ENCODE measurements around the gene NOXA1.

NOXA1 gene

DNA sequence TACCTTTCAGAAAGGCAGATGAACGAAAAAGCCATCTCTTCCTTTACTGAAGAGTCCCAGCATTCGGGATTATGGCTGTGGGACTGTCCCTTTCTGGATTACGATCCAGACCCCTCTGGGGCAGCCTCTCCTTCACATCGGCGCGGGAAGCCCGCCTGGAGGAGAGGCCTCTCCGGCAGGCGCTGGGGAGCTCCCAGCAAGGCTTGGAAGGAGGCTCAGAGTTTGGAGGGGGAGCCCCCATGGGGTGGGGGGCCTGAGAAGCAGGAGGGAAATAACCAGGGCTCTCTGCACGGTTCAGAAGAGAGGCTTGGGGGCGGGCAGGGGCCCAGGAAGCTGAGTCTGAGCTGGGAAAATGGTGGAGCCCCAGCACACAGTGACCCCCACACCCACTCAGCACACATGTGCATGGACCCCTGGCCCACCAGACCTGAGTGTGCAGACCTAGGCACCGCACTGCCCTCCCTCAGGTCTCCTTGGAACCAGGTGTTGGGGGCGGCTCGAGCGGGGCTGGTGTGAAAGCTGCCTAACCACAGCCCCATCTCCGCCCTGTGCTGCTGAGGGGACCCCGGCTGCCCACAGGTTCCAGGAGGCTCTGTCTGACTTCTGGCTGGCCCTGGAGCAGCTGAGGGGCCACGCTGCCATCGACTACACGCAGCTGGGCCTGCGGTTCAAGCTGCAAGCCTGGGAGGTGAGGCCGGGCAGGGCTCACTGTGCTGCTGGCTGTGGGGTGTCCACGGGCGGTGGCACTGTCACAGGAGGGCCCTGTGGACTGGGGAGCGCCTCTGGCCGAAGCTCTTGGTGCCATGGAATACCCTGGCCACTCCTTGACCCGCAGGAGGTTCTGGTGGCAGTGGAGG lies 4.5 kb downstream of the NOXA1 start:
- no peak for DNase-seq

DNA sequence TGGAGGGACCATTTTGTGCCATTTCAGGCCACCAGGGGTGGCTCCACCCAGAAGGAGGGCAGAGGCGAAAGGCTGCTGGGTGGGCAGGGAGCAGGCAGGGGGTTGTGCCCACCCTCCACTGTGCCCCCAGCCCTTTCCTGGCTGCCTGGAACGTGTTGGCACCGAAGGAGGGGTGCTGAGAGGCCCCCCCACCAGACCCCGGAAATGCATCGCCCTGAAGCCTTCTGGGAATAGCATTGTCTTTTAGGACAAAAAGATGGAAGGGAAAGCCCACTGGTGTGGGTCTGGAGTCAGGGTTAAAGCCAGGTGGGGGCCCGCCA lies 5.1 kb downstream of the NOXA1 start:
- no peak for DNase-seq

DNA sequence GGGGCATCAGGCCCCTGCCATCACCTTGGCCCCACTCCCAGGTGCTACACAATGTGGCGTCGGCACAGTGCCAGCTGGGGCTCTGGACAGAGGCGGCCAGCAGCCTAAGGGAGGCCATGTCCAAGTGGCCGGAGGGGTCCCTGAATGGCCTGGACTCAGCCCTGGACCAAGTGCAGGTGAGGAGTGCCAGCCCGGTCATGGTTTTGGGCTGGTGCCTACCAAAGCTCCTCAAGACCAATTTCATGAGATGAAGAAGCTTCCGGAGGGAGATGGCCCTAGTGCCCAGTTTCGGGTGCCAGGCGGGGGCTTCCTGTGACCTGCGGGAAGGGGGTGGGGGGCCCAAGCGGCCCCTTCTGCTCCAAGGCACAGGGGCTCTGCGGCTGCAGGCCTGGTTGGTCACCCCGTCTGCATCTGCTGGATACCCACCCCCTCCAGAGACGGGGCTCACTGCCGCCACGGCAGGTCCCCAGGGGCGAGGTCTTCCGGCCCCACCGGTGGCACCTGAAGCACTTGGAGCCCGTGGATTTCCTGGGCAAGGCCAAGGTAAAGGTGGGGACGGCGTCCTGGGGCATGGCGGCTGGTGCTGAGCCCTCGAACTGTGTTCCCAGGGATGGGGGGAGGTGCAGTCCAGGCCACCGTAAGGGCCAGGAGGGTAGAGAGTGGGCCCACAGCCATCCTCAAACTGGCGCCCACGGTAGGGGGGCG lies 5.8 kb downstream of the NOXA1 start:
- DNase-seq: no peak

DNA sequence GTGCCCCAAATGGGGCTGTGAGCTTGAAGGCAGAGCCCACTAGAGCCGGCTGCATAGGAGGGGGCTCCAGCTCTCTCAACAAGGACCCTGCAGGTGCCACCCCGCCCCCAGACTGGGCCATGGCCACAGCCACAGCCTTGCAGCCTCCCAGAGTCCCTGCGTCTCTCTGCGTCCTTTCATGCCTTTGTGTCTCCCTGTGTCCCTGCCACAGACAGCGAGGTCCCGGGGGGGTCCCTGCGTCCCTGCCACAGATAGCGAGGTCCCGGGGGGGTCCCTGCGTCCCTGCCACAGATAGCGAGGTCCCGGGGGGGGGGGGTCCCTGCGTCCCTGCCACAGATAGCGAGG lies 6.3 kb downstream of the NOXA1 start:
- no peak for DNase-seq

DNA sequence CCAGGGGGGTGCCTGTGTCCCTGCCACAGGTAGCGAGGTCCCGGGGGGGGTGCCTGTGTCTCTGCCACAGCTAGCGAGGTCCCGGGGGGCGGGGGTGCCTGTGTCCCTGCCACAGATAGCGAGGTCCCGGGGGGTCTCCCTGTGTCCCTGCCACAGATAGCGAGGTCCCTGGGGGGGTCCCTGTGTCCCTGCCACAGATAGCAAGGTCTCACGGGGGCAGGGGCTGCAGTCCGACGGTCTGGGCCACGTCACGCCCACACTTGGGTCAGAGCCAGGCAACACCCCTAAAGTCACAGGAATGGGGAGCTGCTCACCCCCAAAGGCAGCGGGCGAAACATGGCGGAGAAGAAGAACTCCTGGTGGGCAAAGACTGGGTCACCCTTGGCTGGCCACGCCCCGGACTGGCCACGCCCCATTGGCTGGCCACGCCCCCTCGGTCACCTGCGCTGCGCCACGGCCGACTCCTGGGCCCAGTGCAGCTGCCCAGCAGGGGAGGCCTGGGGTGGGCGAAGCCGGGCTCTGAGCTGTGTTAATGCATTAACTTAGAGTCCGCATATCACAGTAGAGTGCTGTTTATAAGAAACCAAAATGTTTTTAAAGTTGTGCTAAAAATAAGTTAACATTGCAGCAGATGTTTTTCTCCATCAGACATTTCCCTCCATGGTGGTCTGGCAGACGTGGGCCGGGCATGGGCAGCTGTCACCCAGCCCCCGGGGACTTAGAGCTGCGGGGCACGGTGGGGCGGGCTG lies 7.0 kb downstream of the NOXA1 start:
- no peak for DNase-seq

DNA sequence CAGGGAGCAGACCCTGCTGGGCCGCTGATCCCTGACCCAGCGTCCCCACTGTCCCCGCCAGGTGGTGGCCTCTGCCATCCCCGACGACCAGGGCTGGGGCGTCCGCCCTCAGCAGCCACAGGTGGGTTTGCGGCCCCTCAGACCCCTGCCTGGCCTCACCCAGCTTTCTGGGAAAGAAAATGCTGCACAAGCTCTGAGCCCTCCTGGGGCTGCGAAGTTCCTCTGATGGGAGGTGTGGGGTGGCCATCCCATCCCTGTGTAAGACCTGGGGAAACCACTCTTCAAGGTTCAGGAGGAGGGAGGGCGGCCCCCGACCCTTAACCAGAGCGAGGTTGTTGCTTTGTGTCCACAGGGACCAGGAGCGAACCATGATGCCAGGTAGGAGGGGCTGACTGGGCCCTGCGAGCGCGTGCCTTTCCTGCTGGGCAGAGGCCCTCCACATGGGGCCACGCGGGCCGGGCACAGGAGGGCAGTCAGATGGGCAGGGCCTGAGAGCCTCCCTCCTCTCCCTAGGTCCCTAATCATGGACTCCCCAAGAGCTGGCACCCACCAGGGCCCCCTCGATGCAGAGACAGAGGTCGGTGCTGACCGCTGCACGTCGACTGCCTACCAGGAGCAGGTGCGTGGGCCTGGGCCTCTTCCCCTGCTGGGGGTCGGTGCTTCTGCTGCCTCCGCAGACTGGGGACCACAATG lies 7.7 kb downstream of the NOXA1 start:
- DNase-seq: no peak

DNA sequence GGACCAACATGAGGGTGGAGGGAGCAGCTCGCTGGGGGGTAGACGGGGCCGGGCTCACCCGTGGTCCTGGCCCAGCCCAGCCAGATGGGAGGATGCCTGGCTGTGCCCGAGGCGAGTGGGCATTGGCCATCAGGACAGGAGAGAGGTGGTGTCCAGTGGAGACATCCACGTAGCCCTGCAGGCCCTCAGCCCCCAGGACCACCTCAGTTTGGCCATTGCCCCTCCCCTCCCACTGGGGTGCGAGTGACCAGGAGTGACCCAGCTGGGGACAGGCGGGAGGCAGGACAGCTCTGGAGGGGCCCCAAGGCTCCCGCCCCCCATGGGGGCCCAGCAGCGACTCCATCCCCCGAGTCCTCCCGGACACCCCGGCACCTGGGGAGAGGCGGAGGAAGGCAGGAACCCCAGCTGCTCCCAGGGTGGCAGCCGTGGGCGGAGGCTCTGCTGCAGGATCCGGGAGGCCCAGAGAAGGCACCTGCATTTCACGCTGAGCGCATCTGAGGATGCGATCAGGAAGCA lies 8.3 kb downstream of the NOXA1 start:
- no peak for DNase-seq

DNA sequence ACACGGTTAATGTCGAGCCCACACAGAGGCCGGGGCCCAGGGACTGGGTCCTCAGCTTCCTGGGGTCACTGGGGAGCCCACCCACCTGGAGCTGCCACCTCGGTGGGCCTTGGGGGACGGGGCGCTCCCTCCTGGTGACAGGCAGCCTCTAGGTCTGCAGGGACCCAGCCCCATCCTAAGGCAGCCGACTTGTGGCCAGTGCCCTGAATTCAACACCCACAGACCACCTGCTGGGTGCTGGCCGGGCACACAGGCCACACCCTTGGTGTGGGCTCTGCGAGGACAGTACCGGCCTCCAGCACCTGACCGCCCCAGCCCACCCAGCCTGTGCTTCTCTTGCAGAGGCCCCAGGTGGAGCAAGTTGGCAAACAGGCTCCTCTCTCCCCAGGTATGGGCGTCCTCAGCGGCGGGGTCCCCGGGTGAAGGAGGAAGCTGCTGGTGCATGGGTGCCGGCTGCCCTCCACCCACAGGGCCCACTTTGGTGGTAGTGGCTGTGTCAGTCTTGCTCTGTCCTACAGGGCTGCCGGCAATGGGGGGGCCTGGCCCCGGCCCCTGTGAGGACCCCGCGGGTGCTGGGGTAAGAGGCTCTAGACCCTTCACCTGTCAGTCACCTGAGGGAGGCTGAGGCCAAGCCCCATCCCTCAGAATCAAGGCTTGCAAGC lies 9.6 kb downstream of the NOXA1 start:
- DNase-seq: no peak

DNA sequence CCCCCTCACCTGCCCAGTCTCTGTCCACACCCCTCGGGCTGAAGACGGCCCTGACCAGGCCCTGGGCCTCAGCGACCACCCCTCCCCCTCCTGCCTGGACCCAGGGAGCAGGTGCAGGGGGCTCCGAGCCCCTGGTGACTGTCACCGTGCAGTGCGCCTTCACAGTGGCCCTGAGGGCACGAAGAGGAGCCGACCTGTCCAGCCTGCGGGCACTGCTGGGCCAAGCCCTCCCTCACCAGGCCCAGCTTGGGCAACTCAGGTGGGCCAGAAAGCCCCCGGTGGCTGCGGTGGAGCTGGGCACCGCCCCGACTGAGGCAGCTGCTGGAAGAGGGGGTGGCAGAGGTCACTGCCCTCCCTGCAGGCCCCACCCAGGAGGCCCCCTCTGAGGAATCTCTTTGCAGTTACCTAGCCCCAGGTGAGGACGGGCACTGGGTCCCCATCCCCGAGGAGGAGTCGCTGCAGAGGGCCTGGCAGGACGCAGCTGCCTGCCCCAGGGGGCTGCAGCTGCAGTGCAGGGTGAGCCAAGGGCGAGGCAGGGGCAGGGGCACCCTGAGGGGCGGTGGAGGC lies 10.2 kb downstream of the NOXA1 start:
- no peak for DNase-seq

DNA sequence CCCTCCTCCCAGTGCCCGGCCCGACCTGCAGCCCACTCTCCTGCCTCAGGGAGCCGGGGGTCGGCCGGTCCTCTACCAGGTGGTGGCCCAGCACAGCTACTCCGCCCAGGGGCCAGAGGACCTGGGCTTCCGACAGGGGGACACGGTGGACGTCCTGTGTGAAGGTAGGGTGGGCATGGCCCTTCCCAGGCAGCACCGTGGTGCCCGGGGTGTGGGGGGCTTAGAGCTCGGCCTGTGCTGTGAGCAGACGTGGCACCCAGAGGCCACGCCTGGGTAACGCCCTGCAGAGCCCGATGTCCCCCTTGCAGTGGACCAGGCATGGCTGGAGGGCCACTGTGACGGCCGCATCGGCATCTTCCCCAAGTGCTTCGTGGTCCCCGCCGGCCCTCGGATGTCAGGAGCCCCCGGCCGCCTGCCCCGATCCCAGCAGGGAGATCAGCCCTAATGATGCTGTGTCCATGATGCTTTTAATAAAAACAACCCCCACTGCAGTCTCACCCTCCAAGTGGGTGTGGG lies 10.8 kb downstream of the NOXA1 start:
- DNase-seq: no peak

DNA sequence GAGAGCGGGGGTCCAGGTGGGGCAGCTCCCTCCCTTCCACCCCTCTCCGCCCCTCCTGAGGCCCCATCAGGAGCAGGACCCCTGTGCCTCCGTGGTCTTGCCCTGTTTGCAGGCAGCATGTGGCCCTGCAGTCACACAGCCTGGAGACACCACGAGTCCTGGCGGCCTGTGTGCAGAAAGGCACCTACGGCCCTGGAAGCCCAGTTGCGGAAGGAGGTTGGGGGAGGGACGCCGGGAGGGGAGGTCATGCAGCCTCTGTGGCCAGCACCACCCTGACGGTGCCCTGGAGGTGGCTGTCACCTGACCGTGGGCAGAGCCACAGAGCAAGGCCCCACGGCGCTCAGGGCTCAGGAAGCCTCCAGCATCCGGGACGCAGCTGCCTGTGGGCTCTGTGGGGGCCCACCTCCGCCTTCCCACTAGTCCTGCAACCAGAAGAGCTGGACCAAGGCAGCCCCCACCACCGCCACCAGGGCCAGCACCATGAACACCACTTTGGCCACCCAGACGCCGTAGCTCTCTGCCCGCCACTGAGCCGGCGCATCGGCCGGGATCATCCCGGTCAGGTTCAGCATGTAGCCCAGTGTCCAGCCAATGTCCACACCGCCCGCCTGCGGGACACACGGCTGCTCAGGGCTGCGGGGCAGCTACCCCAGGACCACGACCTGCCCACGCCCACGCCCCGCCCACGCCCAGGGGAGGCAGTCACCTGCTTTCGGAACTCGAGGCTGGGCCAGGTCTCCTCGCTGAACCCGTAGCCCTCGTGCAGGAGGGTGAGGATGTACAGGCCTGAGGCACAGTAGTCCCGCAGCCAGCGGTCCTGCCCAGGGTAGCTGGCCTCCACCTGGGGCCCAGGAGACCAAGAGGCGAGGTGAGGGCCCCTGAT lies 11.5 kb downstream of the NOXA1 start:
- DNase-seq: no peak

DNA sequence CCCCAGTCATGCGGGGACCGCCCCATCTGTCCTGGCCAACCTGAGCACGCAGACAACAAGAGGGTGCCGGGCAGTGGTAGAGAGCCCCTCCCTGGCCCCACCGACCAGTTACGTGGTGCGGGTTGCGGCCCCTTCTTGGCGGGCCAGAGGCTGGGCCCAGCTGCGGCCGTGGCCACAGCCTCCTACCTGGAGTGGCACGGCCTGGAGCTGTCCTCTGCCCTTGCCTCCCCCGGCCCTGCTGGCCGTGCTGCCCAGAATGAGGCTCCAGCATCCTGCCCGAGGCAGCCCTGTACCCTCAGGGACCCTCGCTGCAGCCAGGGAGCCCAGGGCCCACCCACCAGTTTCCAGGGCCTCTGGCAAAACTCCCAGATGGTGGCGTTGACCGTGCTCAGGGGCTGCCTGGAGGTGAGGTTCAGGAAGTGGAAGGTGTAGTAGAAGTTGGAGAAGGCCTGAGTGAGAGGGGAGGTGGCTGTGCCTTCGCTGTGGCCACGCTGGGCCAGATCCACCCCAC lies 12.2 kb downstream of the NOXA1 start:
- DNase-seq: no peak

DNA sequence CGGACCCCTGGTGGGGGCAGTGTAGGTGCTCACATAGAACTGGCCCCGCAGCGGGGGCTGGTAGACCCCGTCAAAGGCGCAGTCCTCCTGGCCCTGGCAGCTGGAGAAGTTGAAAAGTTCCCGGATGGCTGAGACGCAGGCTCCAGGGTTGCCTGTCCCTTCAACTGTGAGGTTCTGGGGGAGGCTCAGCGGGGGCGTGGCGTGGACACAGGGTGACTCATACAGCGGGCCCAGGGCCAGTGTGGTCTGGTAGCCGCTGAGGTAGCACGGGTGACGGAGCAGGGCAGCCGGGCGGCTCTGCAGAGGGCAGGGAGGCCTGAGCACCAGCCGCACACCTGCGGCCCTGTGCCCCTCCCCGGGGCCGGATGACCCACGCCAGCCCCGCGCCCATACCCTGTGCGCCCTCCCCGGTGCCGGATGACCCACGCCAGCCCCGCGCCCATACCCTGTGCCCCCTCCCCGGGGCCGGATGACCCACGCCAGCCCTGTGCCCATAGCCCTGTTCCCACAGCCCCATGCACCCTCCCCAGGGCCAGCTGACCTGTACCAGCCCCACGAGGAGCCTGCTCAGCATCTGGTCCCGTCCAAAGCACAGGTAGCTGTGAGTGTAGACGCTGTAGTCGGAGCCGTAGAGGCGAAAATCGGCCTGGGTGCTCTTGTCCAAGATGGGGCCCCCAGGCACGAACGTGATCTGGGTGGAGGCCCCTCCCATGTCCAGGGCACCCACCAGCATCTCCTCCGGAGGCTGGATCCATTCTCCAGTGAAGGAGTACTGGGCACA lies 13.0 kb downstream of the NOXA1 start:
- no peak for DNase-seq

DNA sequence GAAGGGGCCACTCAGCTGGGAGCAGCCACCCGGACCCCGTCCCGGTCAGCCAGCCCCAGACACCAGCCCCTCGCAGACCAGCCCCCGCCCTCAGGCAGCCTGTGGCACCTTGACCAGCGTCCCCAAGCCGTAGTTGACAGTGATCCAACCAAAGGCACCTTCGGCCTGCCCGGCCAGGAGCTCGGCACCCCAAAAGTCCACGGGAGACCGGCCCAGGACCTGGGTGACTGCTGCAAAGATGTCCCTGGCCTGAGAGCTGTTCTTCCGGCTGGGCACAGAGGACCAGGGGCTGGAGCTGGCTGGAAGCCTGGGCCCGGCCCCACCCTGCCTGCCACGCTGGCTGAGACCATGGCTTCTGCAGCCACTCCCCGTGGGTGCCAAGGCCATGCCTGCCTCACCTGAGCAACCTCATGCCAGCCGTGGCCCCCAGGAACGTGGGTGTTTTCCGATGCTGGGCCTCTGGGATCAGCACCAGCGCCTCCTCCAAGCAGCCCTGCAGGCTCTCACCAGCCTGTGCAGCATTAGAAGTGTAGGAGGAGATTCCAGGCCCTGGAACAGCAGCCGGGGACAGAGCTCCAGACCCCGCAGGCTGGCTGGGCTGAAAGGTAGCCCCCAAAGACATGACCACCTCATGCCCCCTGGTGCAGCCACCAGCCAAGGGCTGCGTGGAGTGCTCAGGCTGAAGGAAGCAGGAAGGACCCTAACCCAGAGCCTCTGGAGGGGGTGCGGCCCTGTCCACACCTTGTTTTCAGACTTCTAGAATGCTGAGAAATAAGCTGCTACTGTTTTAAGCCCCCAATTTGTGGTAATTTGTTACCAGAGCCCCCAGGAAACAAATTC lies 13.8 kb downstream of the NOXA1 start:
- no peak for DNase-seq

DNA sequence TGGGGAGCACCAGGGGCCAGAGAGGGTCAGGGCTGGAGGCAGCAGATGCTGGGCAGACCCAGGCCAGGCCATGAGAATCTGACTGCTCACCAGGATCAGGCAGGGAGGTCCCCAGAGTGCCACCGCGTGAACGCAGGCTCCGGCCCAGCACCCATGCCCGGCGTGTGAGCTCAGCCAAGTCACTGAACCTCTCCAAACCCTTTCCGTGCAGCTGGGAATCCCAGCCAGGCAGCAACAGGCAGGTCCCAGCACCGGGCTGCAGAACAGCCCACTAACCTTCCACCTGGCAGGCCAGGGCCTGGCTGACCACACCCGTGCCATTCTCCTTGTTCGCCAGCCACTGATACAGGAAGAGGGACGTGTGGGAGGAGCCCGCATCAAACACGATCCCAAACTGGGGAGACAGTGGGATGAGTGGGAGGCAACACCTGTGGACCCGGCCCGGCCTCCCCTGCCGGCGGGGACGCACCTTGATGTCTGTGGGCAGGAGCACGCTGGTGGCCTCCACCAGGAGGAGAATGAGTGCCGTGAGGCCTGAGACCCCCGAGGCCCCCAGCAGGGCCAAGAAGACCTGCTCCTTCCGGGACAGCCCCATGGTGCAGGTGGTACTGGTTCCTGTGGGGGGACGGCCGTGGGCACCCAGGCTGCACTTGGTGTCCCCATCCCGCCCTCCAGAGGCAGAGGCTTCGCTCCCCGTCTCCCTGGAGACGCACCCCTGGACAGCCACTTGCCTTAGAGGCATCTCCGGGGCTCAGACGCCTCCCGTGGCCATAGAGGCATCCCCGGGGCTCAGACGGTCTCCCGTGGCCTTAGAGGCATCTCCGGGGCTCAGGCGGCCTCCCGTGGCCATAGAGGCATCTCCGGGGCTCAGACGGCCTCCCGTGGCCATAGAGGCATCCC lies 14.7 kb downstream of the NOXA1 start:
- DNase-seq: no peak

DNA sequence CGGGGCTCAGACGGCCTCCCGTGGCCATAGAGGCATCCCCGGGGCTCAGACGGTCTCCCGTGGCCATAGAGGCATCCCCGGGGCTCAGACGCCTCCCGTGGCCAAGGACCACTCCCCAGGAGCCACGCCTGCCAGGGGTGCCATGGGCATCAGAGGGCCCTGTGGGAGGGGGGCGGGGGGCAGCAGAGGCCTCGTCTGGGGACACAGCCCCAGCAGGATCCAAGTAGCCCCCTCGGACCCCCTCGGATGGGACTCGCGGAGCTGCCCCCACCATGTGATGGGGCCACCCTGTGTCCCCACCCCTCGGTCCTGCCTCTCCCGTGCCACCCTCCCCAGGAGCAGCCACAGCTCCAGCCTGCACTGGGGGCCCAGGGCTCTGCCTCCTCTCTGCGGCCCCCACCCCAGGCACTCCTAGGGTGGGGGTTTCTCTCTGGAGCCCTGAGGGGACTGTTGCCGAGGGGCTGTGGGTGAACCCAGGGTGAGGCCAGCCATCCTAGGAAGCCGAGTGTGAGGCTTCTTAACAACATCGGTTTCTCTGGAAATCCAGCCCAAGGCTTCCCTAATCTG lies 15.5 kb downstream of the NOXA1 start:
- DNase-seq: no peak

DNA sequence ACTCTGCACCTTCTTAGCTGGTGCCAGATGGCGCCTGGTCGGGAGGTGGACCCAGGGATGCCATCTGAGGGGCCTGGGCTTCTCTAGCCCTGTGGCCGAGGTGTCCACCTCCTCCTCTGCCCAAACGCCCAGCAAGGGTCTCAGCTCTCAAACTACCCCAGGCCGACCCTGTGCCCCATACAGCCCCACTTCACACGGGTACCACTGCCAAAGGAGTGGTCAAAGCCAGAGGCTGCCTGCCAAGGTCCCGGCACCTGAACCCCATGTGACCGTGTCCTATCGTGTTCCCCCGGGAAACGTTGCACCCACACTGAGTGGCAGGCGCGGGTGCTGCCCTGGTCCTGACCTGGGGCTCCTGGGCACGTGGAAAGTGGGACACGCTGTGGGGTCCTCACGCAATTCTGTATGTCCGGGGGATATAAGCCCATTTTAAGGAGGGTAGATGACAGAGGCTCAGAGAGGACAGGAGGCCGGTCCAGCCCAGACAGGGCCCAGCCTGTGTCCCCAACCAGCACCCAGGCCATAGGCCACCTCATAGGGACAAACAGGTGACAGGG lies 16.0 kb downstream of the NOXA1 start:
- no peak for DNase-seq

All from activated CD4-positive, alpha-beta T cell treated with anti-CD3 and anti-CD28 coated beads, Interleukin-2, amount 50 U/mL, for 4 hours (primary cell).